Measurements from ENCODE around the gene SLF1.

SLF1 gene

GRCh38 chr5:94700592-94700991 is 82.1 kb downstream of the SLF1 start:
- H3K4me3 ChIP-seq (replicated peaks in 1 of 2; ENCODE audit: low read depth in 2 of 2, low read length in 2 of 2), result no peak overlapping the region
- peak in 1 of 2 donors; percentile 34 for DNase-seq (ENCODE audit: low read depth in 2 of 2)
- TF ChIP-seq CTCF (IDR thresholded peaks at IDR 0.05; ENCODE audit: low read depth, low read length), result no peak

- H3K4me3 ChIP-seq (replicated peaks in 1 of 2; ENCODE audit: low read depth in 2 of 2, low read length in 2 of 2), result no peak overlapping the region
- DNase-seq (ENCODE audit: low read depth in 2 of 2), result no peak
- TF ChIP-seq CTCF (IDR thresholded peaks at IDR 0.05; ENCODE audit: low read depth, low read length), result no peak
These were observed 84.3 kb downstream of the SLF1 start for GRCh38 chr5:94702729-94703128.

GRCh38 chr5:94705427-94705826 is 87.0 kb downstream of the SLF1 start:
- no peak overlapping the region for H3K4me3 ChIP-seq (replicated peaks in 1 of 2; ENCODE audit: low read depth in 2 of 2, low read length in 2 of 2)
- no peak for TF ChIP-seq CTCF (IDR thresholded peaks at IDR 0.05; ENCODE audit: low read depth, low read length)
- peak in 1 of 2 donors; percentile 8 for DNase-seq (ENCODE audit: low read depth in 2 of 2)

- no peak for DNase-seq (ENCODE audit: low read depth in 2 of 2)
- no peak for TF ChIP-seq CTCF (IDR thresholded peaks at IDR 0.05; ENCODE audit: low read depth, low read length)
- no peak overlapping the region for H3K4me3 ChIP-seq (replicated peaks in 1 of 2; ENCODE audit: low read depth in 2 of 2, low read length in 2 of 2)
These were observed 88.9 kb downstream of the SLF1 start for GRCh38 chr5:94707359-94707758.

- DNase-seq (ENCODE audit: low read depth in 2 of 2), result no peak
- no peak overlapping the region for H3K4me3 ChIP-seq (replicated peaks in 1 of 2; ENCODE audit: low read depth in 2 of 2, low read length in 2 of 2)
- no peak for TF ChIP-seq CTCF (IDR thresholded peaks at IDR 0.05; ENCODE audit: low read depth, low read length)
These were observed 90.8 kb downstream of the SLF1 start for GRCh38 chr5:94709277-94709676.

GRCh38 chr5:94711785-94712184 is 93.3 kb downstream of the SLF1 start:
- no peak for TF ChIP-seq CTCF (IDR thresholded peaks at IDR 0.05; ENCODE audit: low read depth, low read length)
- no peak for DNase-seq (ENCODE audit: low read depth in 2 of 2)
- H3K4me3 ChIP-seq (replicated peaks in 1 of 2; ENCODE audit: low read depth in 2 of 2, low read length in 2 of 2), result no peak overlapping the region

GRCh38 chr5:94715768-94716167 is 97.3 kb downstream of the SLF1 start:
- no peak overlapping the region for H3K4me3 ChIP-seq (replicated peaks in 1 of 2; ENCODE audit: low read depth in 2 of 2, low read length in 2 of 2)
- no peak for DNase-seq (ENCODE audit: low read depth in 2 of 2)
- TF ChIP-seq CTCF (IDR thresholded peaks at IDR 0.05; ENCODE audit: low read depth, low read length), result no peak
